ENCODE data around the gene VHLL.

DNA sequence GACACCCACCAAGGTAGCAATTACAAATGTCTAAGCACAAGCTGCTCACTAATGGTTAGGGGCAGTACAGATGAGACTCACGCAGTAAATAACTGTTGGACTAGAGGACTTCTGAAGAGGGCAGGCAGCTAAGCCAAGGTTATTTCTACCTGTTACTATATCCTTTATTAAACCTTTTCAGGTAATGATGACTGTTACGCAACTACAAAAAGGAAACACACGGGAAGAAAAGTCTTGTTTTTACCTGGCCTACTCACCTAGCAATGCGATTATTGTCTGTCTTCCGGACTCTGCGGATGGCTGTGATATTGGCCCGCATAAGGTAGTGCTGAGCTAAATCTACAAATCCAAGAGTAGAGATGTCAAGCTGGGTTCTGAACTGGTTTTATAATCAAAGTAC is 17.8 kb upstream of the VHLL start:
- TF ChIP-seq, protein P1, sequence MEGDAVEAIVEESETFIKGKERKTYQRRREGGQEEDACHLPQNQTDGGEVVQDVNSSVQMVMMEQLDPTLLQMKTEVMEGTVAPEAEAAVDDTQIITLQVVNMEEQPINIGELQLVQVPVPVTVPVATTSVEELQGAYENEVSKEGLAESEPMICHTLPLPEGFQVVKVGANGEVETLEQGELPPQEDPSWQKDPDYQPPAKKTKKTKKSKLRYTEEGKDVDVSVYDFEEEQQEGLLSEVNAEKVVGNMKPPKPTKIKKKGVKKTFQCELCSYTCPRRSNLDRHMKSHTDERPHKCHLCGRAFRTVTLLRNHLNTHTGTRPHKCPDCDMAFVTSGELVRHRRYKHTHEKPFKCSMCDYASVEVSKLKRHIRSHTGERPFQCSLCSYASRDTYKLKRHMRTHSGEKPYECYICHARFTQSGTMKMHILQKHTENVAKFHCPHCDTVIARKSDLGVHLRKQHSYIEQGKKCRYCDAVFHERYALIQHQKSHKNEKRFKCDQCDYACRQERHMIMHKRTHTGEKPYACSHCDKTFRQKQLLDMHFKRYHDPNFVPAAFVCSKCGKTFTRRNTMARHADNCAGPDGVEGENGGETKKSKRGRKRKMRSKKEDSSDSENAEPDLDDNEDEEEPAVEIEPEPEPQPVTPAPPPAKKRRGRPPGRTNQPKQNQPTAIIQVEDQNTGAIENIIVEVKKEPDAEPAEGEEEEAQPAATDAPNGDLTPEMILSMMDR (conservative IDR thresholded peaks at IDR 0.05; ENCODE audit: low read depth, low read length), result no peak
- no peak for TF ChIP-seq EZH2phosphoT487 (IDR thresholded peaks at IDR 0.05; ENCODE audit: borderline replicate concordance, low read length)
